ENCODE results near the gene ATF6. TPM values are rescaled to one million over a fixed set of nuclear protein-coding genes. Genes with fewer than 3 reads are reported as not detected.

Gene ATF6
- total and polyA plus RNA-seq, 2 donors (not counting 1 experiment from before 2014, with no cell fraction given): 5.7 to 26.6 TPM

DNA sequence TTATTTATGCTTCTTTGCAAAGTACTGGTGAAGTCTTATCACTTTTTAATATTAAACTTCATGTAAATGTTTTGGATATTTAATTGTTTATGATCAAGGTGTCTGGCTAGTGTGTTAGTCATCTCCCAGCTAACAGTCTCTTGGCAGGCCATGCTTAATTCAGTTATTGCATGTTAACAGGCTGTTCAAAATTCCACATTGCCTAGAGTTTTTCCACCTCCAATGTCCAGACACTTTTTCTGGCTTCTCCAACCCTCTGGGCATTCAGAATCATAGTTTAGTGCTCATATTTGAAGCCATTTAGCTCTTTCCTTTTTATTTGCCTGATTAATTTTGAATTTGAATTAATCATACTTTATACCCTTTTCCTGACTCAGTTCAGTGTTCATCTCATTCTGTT lies 188.3 kb downstream of the ATF6 start:
- Histone ChIP-seq H3K9ac (ENCODE audit: low read length) (no peak overlapping the region), H3K36me3 (replicated peaks in 1 of 2; ENCODE audit: control extremely low read depth in 1 of 2, control insufficient read depth in 1 of 2, extremely low read depth in 1 of 2, insufficient read depth in 2 of 2, low read length in 1 of 2) (peaks cover 0 to 24% of the 10 kb centered on the region in 2 experiments), H3K79me2 (ENCODE audit: control insufficient read depth, insufficient read depth, low read length) (no peaks in the 10 kb centered on the region), H3K9me3 (ENCODE audit: control extremely low read depth in 1 of 3, control insufficient read depth in 2 of 3, insufficient read depth in 1 of 3, low read length in 2 of 3) (no peaks in the 10 kb centered on the region), H4K20me1 (ENCODE audit: control insufficient read depth, insufficient read depth, low read length, poor library complexity, severe bottlenecking) (no peaks in the 10 kb centered on the region), H3K4me1 (ENCODE audit: control insufficient read depth in 2 of 2, insufficient read depth in 2 of 2, low read length in 2 of 2) (no peaks in the 10 kb centered on the region), H3K27ac (ENCODE audit: low read length in 2 of 2) (no peak overlapping the region), H3K4me3 (ENCODE audit: control extremely low read depth in 1 of 5, extremely low read depth in 1 of 5, insufficient read depth in 1 of 5, low read depth in 2 of 5, low read length in 4 of 5) (no peak overlapping the region), H2AFZ (ENCODE audit: insufficient read depth, low read depth, low read length, poor library complexity, severe bottlenecking) (no peak overlapping the region), H3K27me3 (replicated peaks in 1 of 4; ENCODE audit: control extremely low read depth in 1 of 4, control insufficient read depth in 3 of 4, insufficient read depth in 4 of 4, low read length in 3 of 4) (no peaks in the 10 kb centered on the region), H3K4me2 (replicated peaks; ENCODE audit: low read depth, low read length, poor library complexity, severe bottlenecking) (no peak overlapping the region)
- Mint-ChIP-seq H3K27ac (no peak overlapping the region), H3K4me3 (no peak overlapping the region), H3K4me1 (peaks cover 7% of the 10 kb centered on the region), H3K9me3 (ENCODE audit: insufficient read depth) (no peaks in the 10 kb centered on the region), H3K27me3 (no peaks in the 10 kb centered on the region)
- intact Hi-C loops (cut with micrococcal nuclease): no loop called here
- ATAC-seq (ENCODE audit: low read depth): no peak
- DNase-seq: no peak
- TF ChIP-seq CTCF (IDR thresholded peaks at IDR 0.05): no peak
- TF ChIP-seq EZH2 (IDR thresholded peaks at IDR 0.05; ENCODE audit: borderline replicate concordance, insufficient read depth, low read depth, low read length, poor library complexity, severe bottlenecking): no peak
- CTCF ChIA-PET: no interaction called here
- POLR2A ChIA-PET: no interaction called here

- Mint-ChIP-seq H3K27me3 (no peaks in the 10 kb centered on the region), H3K4me1 (peaks cover 7% of the 10 kb centered on the region), H3K9me3 (ENCODE audit: insufficient read depth) (no peaks in the 10 kb centered on the region), H3K27ac (no peak overlapping the region), H3K4me3 (no peak overlapping the region)
- H4K20me1 ChIP-seq (ENCODE audit: control insufficient read depth, insufficient read depth, low read length, poor library complexity, severe bottlenecking): no peaks in the 10 kb centered on the region
- no peak overlapping the region for H3K9ac ChIP-seq (ENCODE audit: low read length)
- no peak overlapping the region for H3K27ac ChIP-seq (ENCODE audit: low read length in 2 of 2)
- H3K4me1 ChIP-seq (ENCODE audit: control insufficient read depth in 2 of 2, insufficient read depth in 2 of 2, low read length in 2 of 2): no peaks in the 10 kb centered on the region
- no peak for DNase-seq
- TF ChIP-seq CTCF (IDR thresholded peaks at IDR 0.05): no peak
- no peak for TF ChIP-seq EZH2 (IDR thresholded peaks at IDR 0.05; ENCODE audit: borderline replicate concordance, insufficient read depth, low read depth, low read length, poor library complexity, severe bottlenecking)
- no peaks in the 10 kb centered on the region for H3K27me3 ChIP-seq (replicated peaks in 1 of 4; ENCODE audit: control extremely low read depth in 1 of 4, control insufficient read depth in 3 of 4, insufficient read depth in 4 of 4, low read length in 3 of 4)
- no peak overlapping the region for H3K4me2 ChIP-seq (replicated peaks; ENCODE audit: low read depth, low read length, poor library complexity, severe bottlenecking)
- no peak overlapping the region for H3K4me3 ChIP-seq (ENCODE audit: control extremely low read depth in 1 of 5, extremely low read depth in 1 of 5, insufficient read depth in 1 of 5, low read depth in 2 of 5, low read length in 4 of 5)
- ChIA-PET CTCF (no interaction called here), POLR2A (no interaction called here)
- no peaks in the 10 kb centered on the region for H3K9me3 ChIP-seq (ENCODE audit: control extremely low read depth in 1 of 3, control insufficient read depth in 2 of 3, insufficient read depth in 1 of 3, low read length in 2 of 3)
- H2AFZ ChIP-seq (ENCODE audit: insufficient read depth, low read depth, low read length, poor library complexity, severe bottlenecking): no peak overlapping the region
- intact Hi-C loops (cut with micrococcal nuclease): no loop called here
- WGBS (ENCODE audit: insufficient coverage): 100% methylated on average over 1 of the region's 2 CpGs
- peaks cover 0 to 34% of the 10 kb centered on the region in 2 experiments for H3K36me3 ChIP-seq (replicated peaks in 1 of 2; ENCODE audit: control extremely low read depth in 1 of 2, control insufficient read depth in 1 of 2, extremely low read depth in 1 of 2, insufficient read depth in 2 of 2, low read length in 1 of 2)
- no peak for ATAC-seq (ENCODE audit: low read depth)
- no peaks in the 10 kb centered on the region for H3K79me2 ChIP-seq (ENCODE audit: control insufficient read depth, insufficient read depth, low read length)
Observed at GRCh38 chr1:161955606-161956005, 189.5 kb downstream of the ATF6 start.
